Kidney epithelial cell (primary cell): ENCODE results near the gene INTS3. TPM values are rescaled to one million over a fixed set of nuclear protein-coding genes. Genes with fewer than 3 reads are reported as not detected.

Source experiments
- DNase-seq: peaks from one replicate; pipeline ENCODE4 v3.0.0-alpha.2; 2010; ENCODE audit warnings: low read depth
- H3K27me3 ChIP-seq: 2 replicates; pipeline ENCODE4 v1.6.0; 2011; ENCODE audit warnings: low read length; ENCODE audit not compliant: control insufficient read depth, insufficient read depth
- H3K36me3 ChIP-seq: 2 replicates; pipeline ENCODE4 v1.5.1; 2011; ENCODE audit warnings: low read length; ENCODE audit not compliant: control insufficient read depth, insufficient read depth
- H3K4me3 ChIP-seq: 2 replicates; pipeline ENCODE4 v1.5.1; 2011; ENCODE audit warnings: low read depth, mild to moderate bottlenecking, control low read depth, low read length
- total RNA-seq: library from RNA; depleted of rRNA; stranded (reverse); fragments of >200 nt; gene quantifications from 2 replicates; pipeline ENCODE4 v1.2.3, GENCODE V29; 2015
- TF ChIP-seq, protein P1 (sequence below): IDR thresholded peaks from 2 replicates; pipeline ENCODE4 v1.5.1; 2011; ENCODE audit warnings: mild to moderate bottlenecking, moderate library complexity, low read length, control low read depth, inconsistent platforms; ENCODE audit not compliant: insufficient read depth, poor library complexity, severe bottlenecking

The INTS3 gene
- total RNA-seq, 1 donor from 2014 or later = 33.8 TPM

DNA sequence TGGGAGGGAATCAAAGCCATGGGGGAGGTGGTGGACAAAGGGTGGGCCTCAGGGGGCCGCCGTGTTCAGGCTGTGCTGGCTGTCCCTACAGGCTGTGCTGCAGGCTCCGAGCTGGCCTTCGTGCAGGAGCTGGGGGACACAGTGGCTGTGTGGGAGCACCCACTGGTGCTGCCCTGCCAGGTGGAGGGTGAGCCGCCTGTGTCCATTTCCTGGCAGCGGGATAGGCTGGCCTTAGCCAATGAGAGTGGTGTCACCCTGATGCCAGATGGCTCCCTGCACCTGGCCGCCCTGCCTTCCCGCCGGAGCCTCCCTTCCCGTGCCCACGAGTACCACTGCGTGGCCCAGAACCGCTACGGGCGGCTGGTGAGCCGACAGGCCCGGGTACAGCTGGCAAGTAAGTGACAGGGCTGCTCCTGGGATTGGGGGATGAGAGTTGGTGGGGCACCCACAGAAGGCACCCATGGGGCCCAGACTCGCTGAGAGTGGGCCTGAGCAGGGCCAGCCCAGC is 67.5 kb downstream of the INTS3 start:
- DNase-seq = no peak
- Histone ChIP-seq H3K27me3 (peaks cover 4% of the 10 kb centered on the region), H3K4me3 (no peak overlapping the region), H3K36me3 (no peaks in the 10 kb centered on the region)
- TF ChIP-seq, protein P1, sequence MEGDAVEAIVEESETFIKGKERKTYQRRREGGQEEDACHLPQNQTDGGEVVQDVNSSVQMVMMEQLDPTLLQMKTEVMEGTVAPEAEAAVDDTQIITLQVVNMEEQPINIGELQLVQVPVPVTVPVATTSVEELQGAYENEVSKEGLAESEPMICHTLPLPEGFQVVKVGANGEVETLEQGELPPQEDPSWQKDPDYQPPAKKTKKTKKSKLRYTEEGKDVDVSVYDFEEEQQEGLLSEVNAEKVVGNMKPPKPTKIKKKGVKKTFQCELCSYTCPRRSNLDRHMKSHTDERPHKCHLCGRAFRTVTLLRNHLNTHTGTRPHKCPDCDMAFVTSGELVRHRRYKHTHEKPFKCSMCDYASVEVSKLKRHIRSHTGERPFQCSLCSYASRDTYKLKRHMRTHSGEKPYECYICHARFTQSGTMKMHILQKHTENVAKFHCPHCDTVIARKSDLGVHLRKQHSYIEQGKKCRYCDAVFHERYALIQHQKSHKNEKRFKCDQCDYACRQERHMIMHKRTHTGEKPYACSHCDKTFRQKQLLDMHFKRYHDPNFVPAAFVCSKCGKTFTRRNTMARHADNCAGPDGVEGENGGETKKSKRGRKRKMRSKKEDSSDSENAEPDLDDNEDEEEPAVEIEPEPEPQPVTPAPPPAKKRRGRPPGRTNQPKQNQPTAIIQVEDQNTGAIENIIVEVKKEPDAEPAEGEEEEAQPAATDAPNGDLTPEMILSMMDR = no peak

GRCh38 chr1:153795934-153796785 is 68.3 kb downstream of the INTS3 start:
- DNase-seq = no peak
- peaks cover 1% of the 10 kb centered on the region for H3K36me3 ChIP-seq
- H3K27me3 ChIP-seq = peaks cover 4% of the 10 kb centered on the region
- TF ChIP-seq, protein P1 = no peak
- H3K4me3 ChIP-seq = no peak overlapping the region

DNA sequence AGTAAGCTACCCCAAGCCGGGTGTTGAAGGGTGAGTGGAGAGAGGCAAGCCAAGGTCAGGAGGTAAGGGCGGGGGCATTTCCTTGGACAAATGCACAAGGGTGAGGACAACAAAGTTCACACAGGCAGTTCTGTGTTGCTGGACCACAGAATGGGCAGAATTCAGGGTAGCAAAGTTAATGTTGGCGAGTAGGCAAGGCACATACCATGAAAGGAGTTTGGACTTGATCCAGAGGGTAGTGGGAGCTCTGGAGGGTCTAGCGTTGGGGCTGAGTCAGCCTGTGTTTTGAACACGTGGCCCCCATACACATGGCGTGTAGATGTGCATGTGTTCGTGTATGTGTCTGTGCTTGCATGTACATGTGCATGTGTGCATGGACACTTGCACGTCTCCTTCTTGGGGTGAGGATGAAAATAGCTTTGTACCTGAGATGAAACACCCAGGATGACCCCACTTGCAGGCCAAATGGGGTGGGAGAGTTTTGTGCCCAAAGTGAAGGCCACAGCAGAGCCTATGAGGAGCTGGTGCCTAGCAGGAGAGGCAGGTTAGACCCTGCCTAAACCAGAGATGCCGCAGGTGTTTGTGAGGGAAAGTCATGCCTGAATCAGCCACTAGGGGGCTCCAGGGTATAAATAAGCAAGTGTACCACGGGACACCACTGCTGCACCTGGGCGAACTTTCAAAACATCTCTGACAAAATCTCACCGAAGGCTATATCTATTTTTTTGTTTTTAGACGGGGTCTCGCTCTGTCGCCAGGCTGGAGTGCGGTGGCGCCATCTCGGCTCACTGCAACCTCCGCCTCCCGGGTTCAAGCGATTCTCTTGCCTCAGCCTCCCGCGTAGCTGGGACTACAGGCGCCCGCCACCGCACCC is 69.2 kb downstream of the INTS3 start:
- no peak for DNase-seq
- peaks cover 1% of the 10 kb centered on the region for H3K36me3 ChIP-seq
- TF ChIP-seq, protein P1 = peak; percentile 81

GRCh38 chr1:153798468-153798780 is 70.6 kb downstream of the INTS3 start:
- no peak for DNase-seq
- Histone ChIP-seq H3K4me3 (no peak overlapping the region), H3K27me3 (peaks cover 4% of the 10 kb centered on the region), H3K36me3 (peaks cover 1% of the 10 kb centered on the region)
- TF ChIP-seq, protein P1 = no peak

More for the DNA sequence above, 69.2 kb downstream of the INTS3 start:
- H3K27me3 ChIP-seq = peaks cover 4% of the 10 kb centered on the region
- H3K4me3 ChIP-seq = no peak overlapping the region

- Histone ChIP-seq H3K36me3 (peaks cover 1% of the 10 kb centered on the region), H3K27me3 (peaks cover 2% of the 10 kb centered on the region), H3K4me3 (no peak overlapping the region)
- DNase-seq = no peak
- TF ChIP-seq, protein P1 = no peak
Measured at GRCh38 chr1:153799016-153799415, 71.2 kb downstream of the INTS3 start.
